Calu3 (cell line): ENCODE measurements around the gene ASCL2. TPM values are rescaled to one million over a fixed set of nuclear protein-coding genes. Genes with fewer than 3 reads are reported as not detected.

ENCODE experiments used
- BruUV-seq: library from RNA; stranded (reverse); fragments of 400-500 nt; replicated peaks from 2 replicates; lab custom pipeline; 2021; lab: Mats Ljungman, UMichigan
- CTCF ChIA-PET: fragments of 300-600 bp; sonication (Branson Sonifier 250); formaldehyde crosslinking; loops from one replicate; lab custom pipeline; 2022; ENCODE audit warnings: antibody characterized with exemption; lab: Charles Lee
- DNase-seq: peaks from one replicate; pipeline ENCODE4 v3.0.0; 2022
- H3K27ac Mint-ChIP-seq: one replicate; pipeline ENCODE4 v1.8.0; 2022; ENCODE audit warnings: mixed read lengths; ENCODE audit not compliant: unreplicated experiment
- H3K27me3 Mint-ChIP-seq: one replicate; pipeline ENCODE4 v1.8.0; 2022; ENCODE audit warnings: mixed read lengths; ENCODE audit not compliant: unreplicated experiment
- H3K36me3 Mint-ChIP-seq: one replicate; pipeline ENCODE4 v1.8.0; 2022; ENCODE audit warnings: mild to moderate bottlenecking, moderate library complexity, mixed read lengths; ENCODE audit not compliant: insufficient read depth, unreplicated experiment
- H3K4me1 Mint-ChIP-seq: one replicate; pipeline ENCODE4 v1.8.0; 2022; ENCODE audit warnings: mild to moderate bottlenecking, low read depth, mixed read lengths; ENCODE audit not compliant: unreplicated experiment
- H3K4me3 Mint-ChIP-seq: one replicate; pipeline ENCODE4 v1.8.0; 2022; ENCODE audit warnings: mild to moderate bottlenecking, low read depth, moderate library complexity, mixed read lengths; ENCODE audit not compliant: unreplicated experiment
- H3K9me3 Mint-ChIP-seq: one replicate; pipeline ENCODE4 v1.8.0; 2022; ENCODE audit warnings: low read depth, mixed read lengths; ENCODE audit not compliant: unreplicated experiment
- intact Hi-C: fragments of 100-400 bp; cut with micrococcal nuclease; formaldehyde crosslinking; loops from one replicate; pipeline ENCODE4 v1.10.0; 2022; ENCODE audit not compliant: unreplicated experiment
- total RNA-seq: library from RNA; stranded (reverse); gene quantifications from 2 replicates; pipeline ENCODE4 v1.2.3, GENCODE V29; 2022
- TF ChIP-seq, protein P1 (sequence below): fragments of 200-600 bp; IDR thresholded peaks from one replicate; pipeline ENCODE4 v1.8.0; 2022; ENCODE audit warnings: antibody characterized with exemption; ENCODE audit not compliant: unreplicated experiment

The ASCL2 gene
- total RNA-seq, 1 experiment from 2014 or later = not detected

DNA sequence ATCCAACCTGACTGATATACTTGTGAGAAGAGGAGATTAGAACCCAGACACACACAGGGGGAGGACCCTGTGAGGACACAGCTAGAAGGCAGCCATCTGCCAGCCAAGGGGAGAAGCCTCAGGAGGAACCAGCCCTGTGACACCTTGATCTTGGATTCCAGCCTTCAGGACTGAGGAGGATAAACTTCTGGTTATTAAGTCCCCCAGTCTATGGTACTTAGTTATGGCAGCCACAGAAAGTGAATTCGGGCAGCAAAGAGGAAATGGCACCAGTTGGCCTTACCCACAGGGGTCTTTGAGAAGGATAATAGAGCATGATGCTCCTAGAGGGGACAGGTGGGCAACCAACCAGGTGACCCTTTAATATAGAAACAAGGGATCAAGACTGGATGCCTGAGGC is 49.4 kb downstream of the ASCL2 start:
- Mint-ChIP-seq H3K36me3 (no peaks in the 10 kb centered on the region), H3K27me3 (no peaks in the 10 kb centered on the region), H3K9me3 (peaks cover 9% of the 10 kb centered on the region), H3K27ac (no peak overlapping the region), H3K4me3 (no peak overlapping the region), H3K4me1 (no peaks in the 10 kb centered on the region)
- no peak for DNase-seq
- intact Hi-C loops = no loop called here
- TF ChIP-seq, protein P1, sequence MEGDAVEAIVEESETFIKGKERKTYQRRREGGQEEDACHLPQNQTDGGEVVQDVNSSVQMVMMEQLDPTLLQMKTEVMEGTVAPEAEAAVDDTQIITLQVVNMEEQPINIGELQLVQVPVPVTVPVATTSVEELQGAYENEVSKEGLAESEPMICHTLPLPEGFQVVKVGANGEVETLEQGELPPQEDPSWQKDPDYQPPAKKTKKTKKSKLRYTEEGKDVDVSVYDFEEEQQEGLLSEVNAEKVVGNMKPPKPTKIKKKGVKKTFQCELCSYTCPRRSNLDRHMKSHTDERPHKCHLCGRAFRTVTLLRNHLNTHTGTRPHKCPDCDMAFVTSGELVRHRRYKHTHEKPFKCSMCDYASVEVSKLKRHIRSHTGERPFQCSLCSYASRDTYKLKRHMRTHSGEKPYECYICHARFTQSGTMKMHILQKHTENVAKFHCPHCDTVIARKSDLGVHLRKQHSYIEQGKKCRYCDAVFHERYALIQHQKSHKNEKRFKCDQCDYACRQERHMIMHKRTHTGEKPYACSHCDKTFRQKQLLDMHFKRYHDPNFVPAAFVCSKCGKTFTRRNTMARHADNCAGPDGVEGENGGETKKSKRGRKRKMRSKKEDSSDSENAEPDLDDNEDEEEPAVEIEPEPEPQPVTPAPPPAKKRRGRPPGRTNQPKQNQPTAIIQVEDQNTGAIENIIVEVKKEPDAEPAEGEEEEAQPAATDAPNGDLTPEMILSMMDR = no peak
- CTCF ChIA-PET = no interaction called here
- no TSS peak for BruUV-seq

DNA sequence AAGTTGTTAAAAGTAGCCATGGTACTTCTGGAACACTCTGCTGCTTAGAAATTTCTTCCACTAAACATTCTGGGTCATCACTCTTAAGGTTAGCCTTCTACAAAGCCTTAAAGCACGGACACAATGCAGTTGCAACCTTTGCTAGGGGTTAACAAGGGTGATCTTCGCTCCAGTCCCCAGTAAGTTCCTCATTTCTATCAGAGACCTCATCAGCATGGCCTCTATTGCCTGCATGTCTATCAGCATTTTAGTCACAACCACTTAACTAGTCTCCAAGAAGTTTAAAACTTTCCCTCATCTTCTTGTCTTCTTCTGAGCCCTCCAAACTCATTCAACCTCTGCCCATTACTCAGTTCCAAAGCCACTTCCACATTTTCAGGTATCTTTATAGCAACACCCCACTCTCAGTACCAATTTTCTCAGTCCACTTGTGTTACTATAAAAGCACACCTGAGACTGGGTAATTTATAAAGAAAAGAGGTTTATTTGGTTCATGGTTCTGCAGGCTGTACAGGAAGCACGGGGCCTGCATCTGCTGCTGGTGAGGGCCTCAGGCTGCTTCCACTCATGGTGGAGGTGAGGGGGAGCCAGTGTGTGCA is 50.1 kb downstream of the ASCL2 start:
- no TSS peak for BruUV-seq
- no peak for DNase-seq
- Mint-ChIP-seq H3K27me3 (peaks cover under 1% of the 10 kb centered on the region), H3K27ac (no peak overlapping the region), H3K4me1 (no peaks in the 10 kb centered on the region), H3K36me3 (no peaks in the 10 kb centered on the region), H3K9me3 (peaks cover 9% of the 10 kb centered on the region), H3K4me3 (no peak overlapping the region)
- TF ChIP-seq, protein P1 = no peak
- CTCF ChIA-PET = no interaction called here
- intact Hi-C loops = no loop called here

DNA sequence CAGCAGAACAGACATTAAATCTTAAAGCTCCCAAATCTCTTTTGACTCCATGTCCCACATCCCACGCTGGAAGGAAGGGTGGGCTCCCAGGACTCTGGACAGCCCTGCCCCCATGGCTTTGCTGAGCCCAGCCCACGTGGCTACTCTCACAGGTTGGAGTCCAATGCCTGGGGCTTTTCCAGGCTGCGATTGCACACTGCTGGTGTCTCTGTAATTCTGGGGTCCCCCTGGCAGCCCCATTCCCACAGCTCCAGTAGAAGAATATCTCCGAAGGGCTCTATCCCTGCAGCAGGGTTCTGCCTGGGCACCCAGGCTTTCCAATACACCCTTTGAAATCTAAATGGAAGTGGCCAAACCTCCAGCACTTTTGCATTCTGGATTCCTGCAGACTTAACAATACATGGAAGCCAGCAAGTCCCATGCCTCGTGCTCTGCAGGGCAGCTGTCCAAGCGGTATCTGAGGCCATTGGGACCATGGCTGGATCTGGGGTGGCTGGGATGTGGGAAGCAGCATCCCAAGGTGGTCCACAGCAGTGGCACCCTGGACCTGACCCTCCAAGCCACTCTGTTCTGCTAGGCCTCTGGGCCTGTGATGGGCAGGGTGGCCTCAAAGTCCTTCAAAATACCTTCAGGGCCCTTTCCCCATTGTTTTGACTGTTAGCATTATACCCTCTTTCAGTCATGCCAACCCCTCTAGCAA is 50.9 kb downstream of the ASCL2 start:
- Mint-ChIP-seq H3K36me3 (no peaks in the 10 kb centered on the region), H3K27ac (no peak overlapping the region), H3K4me1 (peaks cover 3% of the 10 kb centered on the region), H3K4me3 (no peak overlapping the region), H3K27me3 (peaks cover 9% of the 10 kb centered on the region), H3K9me3 (peaks cover 9% of the 10 kb centered on the region)
- BruUV-seq = no TSS peak
- CTCF ChIA-PET = no interaction called here
- intact Hi-C loops = no loop called here
- no peak for DNase-seq
- TF ChIP-seq, protein P1 = no peak

Other genes with a start within 250 kb of the ASCL2 start
- 0.37 and 0.45 TPM in 2 replicates for gene IGF2, start 131.2 kb downstream of the ASCL2 start, total RNA-seq
- gene INS, start 109.4 kb downstream of the ASCL2 start, total RNA-seq = not detected in 2 replicates
- gene TH, start 98.8 kb downstream of the ASCL2 start, total RNA-seq = not detected in 2 replicates
- gene C11orf21, start 31.3 kb upstream of the ASCL2 start, total RNA-seq = not detected in 2 replicates
- not detected in 2 replicates for gene TSPAN32, start 31.4 kb upstream of the ASCL2 start, total RNA-seq
- 283 and 310 TPM in 2 replicates for gene CD81, start 106.7 kb upstream of the ASCL2 start, total RNA-seq
- 49.4 and 51.9 TPM in 2 replicates for gene TSSC4, start 130.2 kb upstream of the ASCL2 start, total RNA-seq
- not detected in 2 replicates for gene TRPM5, start 173.9 kb upstream of the ASCL2 start, total RNA-seq
- gene KCNQ1, start 174.4 kb upstream of the ASCL2 start, total RNA-seq = 7.4 and 9.2 TPM in 2 replicates